ENCODE measurements around the gene BMP6.

GRCh38 chr6:7781240-7781639 lies 55.3 kb downstream of the BMP6 start:
- TF ChIP-seq EZH2 (IDR thresholded peaks at IDR 0.05) (no peak), CTCF (IDR thresholded peaks at IDR 0.05) (no peak), EZH2phosphoT487 (IDR thresholded peaks at IDR 0.05) (no peak)
